SK-N-DZ (cell line): Measurements from ENCODE around the gene TBX6.

Experiments
- DNase-seq: peaks from one replicate; pipeline ENCODE4 v3.0.0-alpha.2; 2015; ENCODE audit warnings: low spot score

TBX6 gene

GRCh38 chr16:30040221-30040620 lies 51.5 kb downstream of the TBX6 start:
- DNase-seq = no peak
